DMS53 (cell line): ENCODE measurements around the gene GAGE1.
"Not testable (repeated sequence)": the region's sequence is repeated elsewhere in the genome, so short reads cannot be mapped to it uniquely, and the experiment has no call there.

ENCODE experiments used
- DNase-seq: peaks from one replicate; lab custom pipeline; 2025; lab: John Stamatoyannopoulos, UW

Gene GAGE1, protein sequence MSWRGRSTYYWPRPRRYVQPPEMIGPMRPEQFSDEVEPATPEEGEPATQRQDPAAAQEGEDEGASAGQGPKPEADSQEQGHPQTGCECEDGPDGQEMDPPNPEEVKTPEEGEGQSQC

GRCh38 chrX:49598720-49599119, at the start of gene GAGE1:
TSS of gene GAGE1 (plus strand) at chrX:49599020. CDS start at chrX:49600175, 1,155 bp downstream.
- DNase-seq: not testable (repeated sequence)

DNA sequence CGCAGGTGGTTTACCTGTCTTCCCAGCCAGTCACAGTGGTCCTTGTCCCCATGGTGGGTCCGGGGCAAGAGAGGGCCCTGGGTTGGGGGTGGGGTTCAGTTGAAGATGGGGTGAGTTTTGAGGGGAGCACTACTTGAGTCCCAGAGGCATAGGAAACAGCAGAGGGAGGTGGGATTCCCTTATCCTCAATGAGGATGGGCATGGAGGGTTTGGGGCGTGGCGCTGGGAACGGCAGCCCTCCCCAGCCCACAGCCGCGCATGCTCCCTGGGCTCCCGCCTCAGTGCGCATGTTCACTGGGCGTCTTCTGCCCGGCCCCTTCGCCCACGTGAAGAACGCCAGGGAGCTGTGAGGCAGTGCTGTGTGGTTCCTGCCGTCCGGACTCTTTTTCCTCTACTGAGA, 47.8 kb upstream of the GAGE1 start, which contains the start of gene GAGE12E:
Gene GAGE12E, plus strand, starts transcription at position 301 of the 400 bp plus-strand sequence. CDS start 1,155 bp downstream, outside the sequence.
- DNase-seq: not testable (repeated sequence)

DNA sequence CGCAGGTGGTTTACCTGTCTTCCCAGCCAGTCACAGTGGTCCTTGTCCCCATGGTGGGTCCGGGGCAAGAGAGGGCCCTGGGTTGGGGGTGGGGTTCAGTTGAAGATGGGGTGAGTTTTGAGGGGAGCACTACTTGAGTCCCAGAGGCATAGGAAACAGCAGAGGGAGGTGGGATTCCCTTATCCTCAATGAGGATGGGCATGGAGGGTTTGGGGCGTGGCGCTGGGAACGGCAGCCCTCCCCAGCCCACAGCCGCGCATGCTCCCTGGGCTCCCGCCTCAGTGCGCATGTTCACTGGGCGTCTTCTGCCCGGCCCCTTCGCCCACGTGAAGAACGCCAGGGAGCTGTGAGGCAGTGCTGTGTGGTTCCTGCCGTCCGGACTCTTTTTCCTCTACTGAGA, 38.3 kb upstream of the GAGE1 start, which contains the start of gene GAGE12F:
Gene GAGE12F, plus strand, starts transcription at position 301 of the 400 bp plus-strand sequence. CDS start 1,155 bp downstream, outside the sequence.
- not testable (repeated sequence) for DNase-seq

- not testable (repeated sequence) for DNase-seq
Measured at GRCh38 chrX:49568728-49569127, 30.1 kb upstream of the GAGE1 start.

DNA sequence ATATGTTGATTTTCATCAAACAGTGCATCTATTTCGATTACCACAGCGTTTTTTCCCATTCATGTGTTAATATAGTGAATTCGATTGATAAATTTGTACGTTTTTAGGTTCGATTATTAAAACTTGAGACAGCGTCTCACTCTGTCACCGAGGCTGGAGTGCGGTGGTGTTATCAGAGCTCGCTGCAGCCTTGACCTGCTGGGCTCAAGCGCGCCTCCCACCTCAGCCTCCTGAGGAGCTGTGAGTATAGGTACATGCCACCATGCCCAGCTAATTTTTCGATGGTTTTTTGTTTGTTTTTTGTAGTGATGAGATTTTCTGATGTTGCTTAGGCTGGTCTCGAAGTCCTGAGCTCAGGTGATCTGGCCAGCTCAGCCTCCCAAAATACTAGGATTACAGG, 29.7 kb upstream of the GAGE1 start:
- DNase-seq: not testable (repeated sequence)

DNA sequence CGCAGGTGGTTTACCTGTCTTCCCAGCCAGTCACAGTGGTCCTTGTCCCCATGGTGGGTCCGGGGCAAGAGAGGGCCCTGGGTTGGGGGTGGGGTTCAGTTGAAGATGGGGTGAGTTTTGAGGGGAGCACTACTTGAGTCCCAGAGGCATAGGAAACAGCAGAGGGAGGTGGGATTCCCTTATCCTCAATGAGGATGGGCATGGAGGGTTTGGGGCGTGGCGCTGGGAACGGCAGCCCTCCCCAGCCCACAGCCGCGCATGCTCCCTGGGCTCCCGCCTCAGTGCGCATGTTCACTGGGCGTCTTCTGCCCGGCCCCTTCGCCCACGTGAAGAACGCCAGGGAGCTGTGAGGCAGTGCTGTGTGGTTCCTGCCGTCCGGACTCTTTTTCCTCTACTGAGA, 28.7 kb upstream of the GAGE1 start, which contains the start of gene GAGE12G:
Gene GAGE12G, plus strand, starts transcription at position 301 of the 400 bp plus-strand sequence. CDS start 1,155 bp downstream, outside the sequence.
- DNase-seq: not testable (repeated sequence)

GRCh38 chrX:49579649-49580048, 19.2 kb upstream of the GAGE1 start, which contains the start of gene GAGE12H:
TSS of gene GAGE12H (plus strand) at chrX:49579949. CDS start at chrX:49581104, 1,155 bp downstream.
- DNase-seq: not testable (repeated sequence)

DNA sequence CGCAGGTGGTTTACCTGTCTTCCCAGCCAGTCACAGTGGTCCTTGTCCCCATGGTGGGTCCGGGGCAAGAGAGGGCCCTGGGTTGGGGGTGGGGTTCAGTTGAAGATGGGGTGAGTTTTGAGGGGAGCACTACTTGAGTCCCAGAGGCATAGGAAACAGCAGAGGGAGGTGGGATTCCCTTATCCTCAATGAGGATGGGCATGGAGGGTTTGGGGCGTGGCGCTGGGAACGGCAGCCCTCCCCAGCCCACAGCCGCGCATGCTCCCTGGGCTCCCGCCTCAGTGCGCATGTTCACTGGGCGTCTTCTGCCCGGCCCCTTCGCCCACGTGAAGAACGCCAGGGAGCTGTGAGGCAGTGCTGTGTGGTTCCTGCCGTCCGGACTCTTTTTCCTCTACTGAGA, 9.6 kb upstream of the GAGE1 start, which contains the start of gene GAGE2A:
Gene GAGE2A, plus strand, starts transcription at position 301 of the 400 bp plus-strand sequence. CDS start 1,155 bp downstream, outside the sequence.
- not testable (repeated sequence) for DNase-seq

DNA sequence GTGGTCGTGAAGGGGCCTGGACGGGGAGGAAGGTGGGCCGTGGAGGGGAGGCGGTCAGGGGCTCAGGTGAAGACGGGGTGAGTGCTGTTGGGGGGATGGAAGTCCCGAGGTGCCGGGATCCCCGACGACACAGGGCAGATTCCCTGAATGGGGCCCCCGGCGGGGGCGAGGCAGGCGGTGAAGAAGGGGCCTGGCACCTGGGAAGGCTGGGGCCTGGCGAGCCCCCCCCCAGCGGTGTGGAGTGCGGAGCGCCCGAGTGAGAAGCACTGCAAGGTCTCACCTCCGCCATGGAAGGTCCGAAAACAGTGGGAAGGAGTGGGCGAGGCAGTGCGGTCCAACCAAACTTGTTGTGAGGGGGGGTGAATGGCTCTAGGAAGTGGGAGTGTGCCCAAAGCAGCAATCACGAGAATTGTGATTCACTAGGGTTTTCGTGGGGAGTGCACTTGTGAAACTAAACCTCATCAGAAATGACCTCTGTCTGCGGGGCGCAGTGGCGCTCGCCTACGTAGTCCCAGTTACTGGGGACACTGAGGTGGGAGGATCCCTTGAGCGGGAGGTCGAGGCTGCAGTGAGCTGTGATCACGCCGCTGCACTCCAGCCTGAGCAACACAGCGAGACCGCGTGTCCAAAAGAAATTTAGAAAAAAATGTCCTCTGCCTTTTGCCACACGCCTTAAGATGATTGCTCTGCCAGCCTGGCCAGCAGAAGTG, 8.9 kb upstream of the GAGE1 start:
- not testable (repeated sequence) for DNase-seq

GRCh38 chrX:49590488-49590887, 8.3 kb upstream of the GAGE1 start:
- DNase-seq: not testable (repeated sequence)

DNA sequence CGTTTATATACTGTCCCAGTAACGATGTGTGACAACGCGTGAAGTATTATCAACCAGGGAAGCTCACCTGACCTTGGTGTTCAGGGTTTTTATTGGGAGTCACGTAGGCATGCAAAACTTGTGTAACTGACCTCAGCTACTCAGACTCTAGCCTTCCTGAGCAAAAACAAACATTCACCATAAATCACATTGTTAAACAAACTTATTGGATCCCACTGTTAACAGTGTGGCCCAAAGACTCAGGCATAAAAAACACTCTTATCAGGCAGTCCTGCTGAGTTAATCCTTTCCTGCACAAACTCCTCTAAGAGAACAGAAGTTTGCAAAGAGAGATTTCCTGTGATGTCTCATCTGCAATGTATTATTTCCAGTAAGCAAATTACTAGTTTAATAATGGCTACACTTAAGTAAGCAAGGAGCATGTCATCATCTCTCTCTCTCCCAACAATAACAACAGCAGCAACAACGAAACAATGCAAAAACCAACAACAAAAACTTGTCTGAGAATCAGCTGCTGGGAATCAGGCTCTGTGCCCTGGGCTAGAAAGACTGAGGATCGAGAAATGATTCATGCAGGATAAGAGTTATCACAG, 12.0 kb downstream of the GAGE1 start:
- DNase-seq: no peak

- no peak for DNase-seq
Measured at GRCh38 chrX:49618574-49618973, 19.8 kb downstream of the GAGE1 start.

DNA sequence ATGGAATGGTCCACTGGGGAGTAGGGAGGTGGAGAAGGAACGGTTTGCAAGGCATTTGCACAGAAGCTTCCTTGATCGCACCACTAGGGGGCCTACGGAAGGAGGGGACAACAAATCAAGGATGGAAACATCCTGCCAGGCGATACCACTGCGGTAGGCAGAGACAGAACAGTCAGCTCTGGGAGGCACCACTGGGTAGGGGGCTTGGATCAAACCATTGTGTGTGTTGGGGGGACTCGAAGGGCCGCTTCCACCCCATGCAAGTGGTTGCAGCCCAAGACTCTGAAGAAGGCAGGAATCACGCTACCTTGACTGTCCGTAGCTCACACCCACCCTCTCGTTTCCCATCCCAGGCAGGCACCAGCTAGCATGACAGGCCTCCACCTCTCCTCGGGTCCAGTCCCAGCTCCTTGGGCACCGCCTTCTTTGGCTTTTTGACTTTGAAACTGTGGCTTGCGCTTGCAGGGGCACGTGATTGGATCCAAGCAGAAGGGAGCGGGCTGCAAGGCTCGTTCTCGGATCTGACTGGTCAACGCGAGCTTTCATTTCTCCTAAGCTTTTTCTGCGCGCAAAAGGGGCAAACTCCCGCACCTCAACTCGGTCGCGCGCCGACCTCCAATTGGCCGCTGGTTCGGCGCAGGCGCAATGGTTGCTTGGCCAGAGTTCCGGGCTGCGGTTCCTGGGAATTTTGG, 28.4 kb downstream of the GAGE1 start:
- DNase-seq: peak; percentile 62

GRCh38 chrX:49644991-49645637, 46.3 kb downstream of the GAGE1 start:
- DNase-seq: no peak

- DNase-seq: no peak
Measured at GRCh38 chrX:49656533-49656932, 57.7 kb downstream of the GAGE1 start.
